ENCODE results near the gene IZUMO1. TPM values are rescaled to one million over a fixed set of nuclear protein-coding genes. Genes with fewer than 3 reads are reported as not detected.

Gene IZUMO1
- total and polyA plus RNA-seq, 9 of the 15 experiments (the other 6 are each of a cell fraction or from before 2014, with no cell fraction given) = 0.14 to 2.1 (median 0.73) TPM

GRCh38 chr19:48745208-48745995, 1.3 kb downstream of the IZUMO1 start:
- ATAC-seq (peak; percentile 32), FAIRE-seq (peak; percentile 89), DNase-seq (ENCODE audit: extremely low read depth in 1 of 4, low spot score in 3 of 4) (peak; percentile 63 to 85 (median 68))
- in situ Hi-C loops (cut with MboI) (no loop called here), intact Hi-C loops (cut with micrococcal nuclease) (no loop called here)
- ChIA-PET CTCF (ENCODE audit: low intra/inter-chr PET ratio) (no interaction called here), POLR2A (interaction anchor here (1.1 kb wide), 1 partner anchor 18 kb away, joined by 3 read pairs; no protein-coding TSS in a partner anchor)
- Histone ChIP-seq H3K36me3 (ENCODE audit: control insufficient read depth, insufficient read depth, low read length) (peaks cover 12% of the 10 kb centered on the region; the same call in 1 of the 3 replicates), H3K4me3 (no peak overlapping the region), H4K20me1 (replicated peaks; ENCODE audit: control insufficient read depth, insufficient read depth, low read length) (no peaks in the 10 kb centered on the region), H3K4me2 (ENCODE audit: insufficient read depth, low read length) (peak overlapping the region; percentile 27; the same call in 1 of the 2 replicates), H3K9ac (ENCODE audit: insufficient read depth in 1 of 2, low read depth in 2 of 2, low read length in 2 of 2) (no peak overlapping the region; a peak in 1 of 4 replicates), H3K27me3 (ENCODE audit: control insufficient read depth in 2 of 2, insufficient read depth in 2 of 2, low read length in 2 of 2) (no peaks in the 10 kb centered on the region), H3K9me3 (replicated peaks; ENCODE audit: control insufficient read depth, insufficient read depth, low read depth, low read length) (no peaks in the 10 kb centered on the region), H3K27ac (ENCODE audit: extremely low read depth, low read depth, low read length) (no peak overlapping the region), H3K79me2 (ENCODE audit: control insufficient read depth, insufficient read depth, low read length) (peaks cover 16% of the 10 kb centered on the region), H3K9me1 (ENCODE audit: control insufficient read depth, insufficient read depth, low read length) (peaks cover 3% of the 10 kb centered on the region), H2AFZ (ENCODE audit: low read depth, low read length) (peak overlapping the region; percentile 14; the same call in 1 of the 2 replicates), H3K4me1 (replicated peaks in 1 of 2; ENCODE audit: control insufficient read depth in 2 of 2, insufficient read depth in 2 of 2, low read length in 2 of 2) (peaks cover 39 to 47% of the 10 kb centered on the region in 2 experiments)
- WGBS (ENCODE audit: insufficient coverage, low coverage, missing lambda C conversion rate) = 63% methylated on average over 33 of the region's 33 CpGs
- no TSS peak for BruUV-seq (replicated peaks)
- no peak for TF ChIP-seq ZNF586 (CRISPR knock-in tag; conservative IDR thresholded peaks at IDR 0.05)
- 0 out of 2 replicates have a peak, but pooled peaks have one; percentile 56 for TF ChIP-seq STAT6 (CRISPR knock-in tag; IDR thresholded peaks at IDR 0.05)
- no peak for TF ChIP-seq NFE2 (IDR thresholded peaks at IDR 0.05; ENCODE audit: low read depth)
- peak in 1 of 2 experiments; percentile 62; a peak in 1 of 4 replicates for TF ChIP-seq TEAD1 (CRISPR knock-in tag; IDR thresholded peaks at IDR 0.05)
- no peak for TF ChIP-seq SRSF1 (IDR thresholded peaks at IDR 0.05; ENCODE audit: low read depth, low read length)
- peak; percentile 76 for TF ChIP-seq MBD2 (IDR thresholded peaks at IDR 0.05; ENCODE audit: borderline replicate concordance, low read depth)
- peak; percentile 97 for TF ChIP-seq ETS1 (conservative IDR thresholded peaks at IDR 0.05; ENCODE audit: control insufficient read depth, low read depth, low read length)
- TF ChIP-seq LARP7 (IDR thresholded peaks at IDR 0.05) = no peak
- peak; percentile 87; the same call in 1 of the 2 replicates for TF ChIP-seq ZNF197 (CRISPR knock-in tag; IDR thresholded peaks at IDR 0.05; ENCODE audit: low read depth)
- peak; percentile 36; the same call in 1 of the 2 replicates for TF ChIP-seq JUND (IDR thresholded peaks at IDR 0.05; ENCODE audit: borderline replicate concordance, low read depth, low read length)
- TF ChIP-seq JUND (tag; IDR thresholded peaks at IDR 0.05; ENCODE audit: borderline replicate concordance, low read depth, low read length) = no peak; the same call in 2 of the 3 replicates
